NCI-H526 (cell line): ENCODE results near the gene PRR4.

Experiments used
- DNase-seq, 2 experiments: peaks; one replicate each; lab custom pipeline; 2025; lab: John Stamatoyannopoulos, UW

Gene PRR4

DNA sequence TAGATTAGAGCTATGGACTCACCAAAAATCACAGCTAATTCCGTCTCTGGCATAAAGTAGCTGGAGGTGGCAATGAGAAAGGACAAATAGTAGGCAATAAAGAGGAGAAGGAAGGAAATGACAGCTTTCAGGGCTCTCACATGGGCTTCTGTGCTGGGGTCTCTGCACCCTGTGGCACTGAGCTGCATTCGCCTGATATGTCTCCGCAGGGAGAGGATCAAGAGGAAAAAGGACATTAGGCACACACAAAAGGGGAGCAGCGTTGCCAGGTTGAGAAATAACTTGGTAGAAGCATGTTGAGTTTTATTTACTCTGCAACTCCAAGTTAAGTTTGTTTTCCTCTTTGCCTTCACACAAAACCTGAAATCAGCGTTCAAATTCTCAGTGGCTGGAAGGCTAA, 47.5 kb downstream of the PRR4 start:
- DNase-seq = no peak
